H9 (cell line): ENCODE results near the gene USP21. TPM values are rescaled to one million over a fixed set of nuclear protein-coding genes. Genes with fewer than 3 reads are reported as not detected.

Source experiments
- DNase-seq: peaks from one replicate; pipeline ENCODE4 v3.0.0-alpha.2; 2017
- H2AFZ ChIP-seq: one replicate; pipeline ENCODE4 v1.6.1; 2013; ENCODE audit warnings: mild to moderate bottlenecking, low read length, control low read depth, moderate library complexity
- H2AK5ac ChIP-seq: 2 replicates; pipeline ENCODE4 v1.6.1; 2013; ENCODE audit warnings: low read length, control low read depth, mixed read lengths; ENCODE audit not compliant: insufficient read length
- H2BK120ac ChIP-seq: one replicate; pipeline ENCODE4 v1.6.1; 2013; ENCODE audit warnings: low read depth, mild to moderate bottlenecking, low read length, control low read depth, inconsistent platforms; ENCODE audit not compliant: poor library complexity, severe bottlenecking
- H2BK12ac ChIP-seq: 2 replicates; pipeline ENCODE4 v1.6.1; 2013; ENCODE audit warnings: low read length, control low read depth, mixed read lengths, low read depth; ENCODE audit not compliant: insufficient read length
- H2BK15ac ChIP-seq: 2 replicates; pipeline ENCODE4 v1.6.1; 2013; ENCODE audit warnings: low read depth, low read length, control low read depth
- H2BK20ac ChIP-seq: one replicate; pipeline ENCODE4 v1.6.1; 2013; ENCODE audit warnings: low read depth, mild to moderate bottlenecking, low read length, control low read depth, inconsistent platforms; ENCODE audit not compliant: poor library complexity, severe bottlenecking
- H2BK5ac ChIP-seq: 2 replicates; pipeline ENCODE4 v1.6.1; 2013; ENCODE audit warnings: low read length, control low read depth, mixed read lengths; ENCODE audit not compliant: insufficient read length
- H3K14ac ChIP-seq: 2 replicates; pipeline ENCODE4 v1.6.1; 2013; ENCODE audit warnings: low read length, control low read depth; ENCODE audit not compliant: insufficient read depth
- H3K18ac ChIP-seq: 2 replicates; pipeline ENCODE4 v1.6.1; 2013; ENCODE audit warnings: low read depth, mild to moderate bottlenecking, mixed read lengths, low read length, control low read depth; ENCODE audit not compliant: insufficient read length
- H3K23ac ChIP-seq: 2 replicates; pipeline ENCODE4 v1.6.1; 2013; ENCODE audit warnings: low read length, control low read depth, mixed read lengths, low read depth; ENCODE audit not compliant: insufficient read length
- H3K23me2 ChIP-seq: 2 replicates; pipeline ENCODE4 v1.6.1; 2013; ENCODE audit warnings: low read depth, mild to moderate bottlenecking, mixed read lengths, low read length, control low read depth; ENCODE audit not compliant: insufficient read length, poor library complexity, severe bottlenecking
- H3K27ac ChIP-seq: 2 replicates; pipeline ENCODE4 v1.5.1; 2013; ENCODE audit warnings: low read length, control low read depth, mixed read lengths, low read depth; ENCODE audit not compliant: insufficient read length
- H3K27me3 ChIP-seq: 2 replicates; pipeline ENCODE4 v1.6.1; 2013; ENCODE audit warnings: low read length, control low read depth, inconsistent platforms; ENCODE audit not compliant: insufficient read depth
- H3K4ac ChIP-seq: 2 replicates; pipeline ENCODE4 v1.6.1; 2013; ENCODE audit warnings: low read depth, mild to moderate bottlenecking, control low read depth, inconsistent platforms, low read length, moderate library complexity
- H3K4me1 ChIP-seq: 2 replicates; pipeline ENCODE4 v1.6.1; 2013; ENCODE audit warnings: low read length, control low read depth, inconsistent platforms; ENCODE audit not compliant: insufficient read depth
- H3K4me2 ChIP-seq: 2 replicates; pipeline ENCODE4 v1.6.1; 2013; ENCODE audit warnings: low read length, control low read depth, mixed read lengths; ENCODE audit not compliant: insufficient read length, insufficient read depth
- H3K56ac ChIP-seq: 2 replicates; pipeline ENCODE4 v1.6.1; 2013; ENCODE audit warnings: low read depth, mild to moderate bottlenecking, mixed read lengths, low read length, control low read depth; ENCODE audit not compliant: insufficient read length
- H3K79me1 ChIP-seq: 2 replicates; pipeline ENCODE4 v1.6.1; 2013; ENCODE audit warnings: low read depth, mild to moderate bottlenecking, moderate library complexity, low read length, control low read depth, inconsistent platforms; ENCODE audit not compliant: insufficient read depth, poor library complexity, severe bottlenecking
- H3K79me2 ChIP-seq: 2 replicates; pipeline ENCODE4 v1.6.1; 2013; ENCODE audit warnings: low read length, control low read depth, inconsistent platforms; ENCODE audit not compliant: insufficient read depth
- H3K9ac ChIP-seq: 2 replicates; pipeline ENCODE4 v1.6.1; 2013; ENCODE audit warnings: low read length, control low read depth, mixed read lengths; ENCODE audit not compliant: insufficient read length; ENCODE audit errors: extremely low read depth
- H3K9me3 ChIP-seq: one replicate; pipeline ENCODE4 v1.6.1; 2013; ENCODE audit warnings: low read depth, low read length, inconsistent platforms; ENCODE audit not compliant: control insufficient read depth
- H3T11ph ChIP-seq: one replicate; pipeline ENCODE4 v1.6.1; 2013; ENCODE audit warnings: mild to moderate bottlenecking, low read length, control low read depth, inconsistent platforms
- H4K20me1 ChIP-seq: one replicate; pipeline ENCODE4 v1.6.1; 2013; ENCODE audit not compliant: control insufficient read depth, insufficient read length, insufficient read depth
- H4K5ac ChIP-seq: 2 replicates; pipeline ENCODE4 v1.6.1; 2013; ENCODE audit warnings: low read depth, mild to moderate bottlenecking, mixed read lengths, low read length, control low read depth; ENCODE audit not compliant: insufficient read length
- H4K8ac ChIP-seq: replicated peaks from 2 replicates; pipeline ENCODE4 v1.6.1; 2013; ENCODE audit warnings: low read length, control low read depth, mixed read lengths, low read depth; ENCODE audit not compliant: insufficient read length
- H4K91ac ChIP-seq: 2 replicates; pipeline ENCODE4 v1.6.1; 2013; ENCODE audit warnings: low read depth, mild to moderate bottlenecking, moderate library complexity, mixed read lengths, low read length, control low read depth; ENCODE audit not compliant: insufficient read length
- H3K27ac Mint-ChIP-seq, 3 experiments: 2 replicates in 2 of 3; 3 replicates in 1 of 3; pipeline ENCODE4 v1.8.0; 2020 to 2021; ENCODE audit warnings: mixed read lengths in 3 of 3, mild to moderate bottlenecking in 1 of 3, moderate library complexity in 1 of 3
- H3K27me3 Mint-ChIP-seq: 2 replicates; pipeline ENCODE4 v1.8.0; 2021; ENCODE audit warnings: low read depth, mild to moderate bottlenecking, moderate library complexity, mixed read lengths
- H3K36me3 Mint-ChIP-seq, 3 experiments: 2 replicates in 2 of 3; 3 replicates in 1 of 3; pipeline ENCODE4 v1.8.0; 2020 to 2021; ENCODE audit warnings: low read depth in 3 of 3, mixed read lengths in 3 of 3; ENCODE audit not compliant: insufficient read depth in 1 of 3
- H3K4me1 Mint-ChIP-seq, 2 experiments: 2 replicates each; pipeline ENCODE4 v1.8.0; 2020; ENCODE audit warnings: mixed read lengths in 2 of 2
- H3K4me3 Mint-ChIP-seq, 2 experiments: 2 replicates in 1 of 2; 3 replicates in 1 of 2; pipeline ENCODE4 v1.8.0; 2020 to 2021; ENCODE audit warnings: mild to moderate bottlenecking in 2 of 2, mixed read lengths in 2 of 2, moderate library complexity in 1 of 2
- H3K9me3 Mint-ChIP-seq, 2 experiments: 2 replicates in 1 of 2; 3 replicates in 1 of 2; pipeline ENCODE4 v1.8.0; 2020; ENCODE audit warnings: mild to moderate bottlenecking in 2 of 2, mixed read lengths in 2 of 2, moderate library complexity in 1 of 2
- WGBS: extraction: QIAGEN DNeasy Blood & Tissue Kit; methylation state at CpG from one replicate; pipeline ENCODE4 v1.1.7; 2013; ENCODE audit warnings: missing lambda C conversion rate, low lambda C conversion rate, mixed read lengths; ENCODE audit not compliant: insufficient read length; ENCODE audit errors: extremely low coverage; 5-methylcytosine and 5-hydroxymethylcytosine counted together
- total RNA-seq: library from RNA; stranded (reverse); gene quantifications from 2 replicates; pipeline ENCODE4 v1.2.1, GENCODE V29; 2021
- TF ChIP-seq, protein P1 (sequence below): fragments of 200-600 bp; sonication (generic); conservative IDR thresholded peaks from 3 replicates; pipeline ENCODE4 v1.8.0; 2021; ENCODE audit warnings: antibody characterized with exemption, mild to moderate bottlenecking

The USP21 gene
- total RNA-seq, 1 experiment from 2014 or later: 17.9 TPM

- H4K91ac ChIP-seq: peak overlapping the region; percentile 87
- no peak overlapping the region for H3K56ac ChIP-seq
- peak overlapping the region; percentile 13 for H4K5ac ChIP-seq
- peak overlapping the region; percentile 3 for H2BK5ac ChIP-seq
- H2AK5ac ChIP-seq: peak overlapping the region; percentile 4
- no peaks in the 10 kb centered on the region for H3K79me2 ChIP-seq
- peak overlapping the region; percentile 70 for H3K4me2 ChIP-seq
- no peak overlapping the region for H2BK20ac ChIP-seq
- peak overlapping the region; percentile 2; the same call in 1 of the 2 replicates for H3K4ac ChIP-seq
- Mint-ChIP-seq H3K27me3 (no peaks in the 10 kb centered on the region), H3K4me1 (peaks cover 55 to 62% of the 10 kb centered on the region in 2 experiments), H3K27ac (peak overlapping the region; percentile 91 to 99 (median 99)), H3K9me3 (no peaks in the 10 kb centered on the region; a peak in 1 of 5 replicates), H3K36me3 (peaks cover 17 to 27% (median 21%) of the 10 kb centered on the region in 3 experiments; a peak in 6 of 7 replicates), H3K4me3 (peak overlapping the region; percentile 91; a peak in 4 of 5 replicates)
- H4K20me1 ChIP-seq: no peaks in the 10 kb centered on the region
- peaks cover 7% of the 10 kb centered on the region for H3K23me2 ChIP-seq
- H3K79me1 ChIP-seq: no peaks in the 10 kb centered on the region
- peak overlapping the region; percentile 64 for H2BK12ac ChIP-seq
- no CpG with 5 or more reads among the region's 13 CpGs for WGBS
- no peak overlapping the region for H3T11ph ChIP-seq
- no peak overlapping the region for H2BK15ac ChIP-seq
- peak overlapping the region; percentile 15 for H2BK120ac ChIP-seq
- H3K27ac ChIP-seq: peak overlapping the region; percentile 72
- H3K18ac ChIP-seq: peak overlapping the region; percentile 85
- peaks cover 24% of the 10 kb centered on the region for H3K4me1 ChIP-seq
- H3K27me3 ChIP-seq: no peaks in the 10 kb centered on the region; the same call in 1 of the 2 replicates
- peak overlapping the region; percentile 16 for H4K8ac ChIP-seq
- TF ChIP-seq, protein P1, sequence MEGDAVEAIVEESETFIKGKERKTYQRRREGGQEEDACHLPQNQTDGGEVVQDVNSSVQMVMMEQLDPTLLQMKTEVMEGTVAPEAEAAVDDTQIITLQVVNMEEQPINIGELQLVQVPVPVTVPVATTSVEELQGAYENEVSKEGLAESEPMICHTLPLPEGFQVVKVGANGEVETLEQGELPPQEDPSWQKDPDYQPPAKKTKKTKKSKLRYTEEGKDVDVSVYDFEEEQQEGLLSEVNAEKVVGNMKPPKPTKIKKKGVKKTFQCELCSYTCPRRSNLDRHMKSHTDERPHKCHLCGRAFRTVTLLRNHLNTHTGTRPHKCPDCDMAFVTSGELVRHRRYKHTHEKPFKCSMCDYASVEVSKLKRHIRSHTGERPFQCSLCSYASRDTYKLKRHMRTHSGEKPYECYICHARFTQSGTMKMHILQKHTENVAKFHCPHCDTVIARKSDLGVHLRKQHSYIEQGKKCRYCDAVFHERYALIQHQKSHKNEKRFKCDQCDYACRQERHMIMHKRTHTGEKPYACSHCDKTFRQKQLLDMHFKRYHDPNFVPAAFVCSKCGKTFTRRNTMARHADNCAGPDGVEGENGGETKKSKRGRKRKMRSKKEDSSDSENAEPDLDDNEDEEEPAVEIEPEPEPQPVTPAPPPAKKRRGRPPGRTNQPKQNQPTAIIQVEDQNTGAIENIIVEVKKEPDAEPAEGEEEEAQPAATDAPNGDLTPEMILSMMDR: no peak
- no peak for DNase-seq
- peak overlapping the region; percentile 95 for H3K14ac ChIP-seq
- no peaks in the 10 kb centered on the region for H3K9me3 ChIP-seq
- no peak overlapping the region for H3K9ac ChIP-seq
- H2AFZ ChIP-seq: no peak overlapping the region
- no peak overlapping the region for H3K23ac ChIP-seq
Observed at GRCh38 chr1:161200992-161201835, 41.9 kb downstream of the USP21 start.
